OCI-LY7 (cell line): ENCODE data around the gene TJP2. TPM values are rescaled to one million over a fixed set of nuclear protein-coding genes. Genes with fewer than 3 reads are reported as not detected.

Experiments used
- BruUV-seq: library from RNA; stranded (reverse); fragments of 400-500 nt; replicated peaks from 2 replicates; lab custom pipeline; 2021; lab: Mats Ljungman, UMichigan
- CTCF ChIA-PET: fragments of 300-600 bp; sonication (Branson Sonifier 250); formaldehyde crosslinking; loops from one replicate; lab custom pipeline; 2022; ENCODE audit warnings: antibody characterized with exemption; ENCODE audit not compliant: unreplicated experiment; lab: Charles Lee
- POLR2A ChIA-PET: fragments of 300-600 bp; sonication (Branson Sonifier 250); formaldehyde crosslinking; loops from one replicate; lab custom pipeline; 2022; ENCODE audit warnings: antibody characterized with exemption; lab: Charles Lee
- DNase-seq: peaks from one replicate; pipeline ENCODE4 v3.0.0-alpha.2; 2015; ENCODE audit warnings: low spot score
- H2AFZ ChIP-seq: fragments of 200-600 bp; sonication (generic), shearing (Covaris generic); 2 replicates; pipeline ENCODE4 v1.6.1; 2014; ENCODE audit warnings: mild to moderate bottlenecking, antibody characterized with exemption, low read length, moderate library complexity
- H3K27ac ChIP-seq: fragments of 200-600 bp; sonication (generic); 2 replicates; pipeline ENCODE4 v1.5.1; 2014; ENCODE audit warnings: mixed run types, low read depth, mild to moderate bottlenecking, moderate library complexity, low read length, inconsistent platforms; ENCODE audit not compliant: poor library complexity, severe bottlenecking
- H3K36me3 ChIP-seq: fragments of 200-600 bp; sonication (generic); 2 replicates; pipeline ENCODE4 v1.6.1; 2014; ENCODE audit warnings: mild to moderate bottlenecking, antibody characterized with exemption, low read length, moderate library complexity, mixed read lengths; ENCODE audit not compliant: insufficient read depth
- H3K4me1 ChIP-seq: fragments of 200-600 bp; sonication (generic); 2 replicates; pipeline ENCODE4 v1.5.1; 2014; ENCODE audit warnings: mild to moderate bottlenecking, low read length; ENCODE audit not compliant: insufficient read depth, poor library complexity, severe bottlenecking
- H3K4me2 ChIP-seq: fragments of 200-600 bp; sonication (generic); 2 replicates; pipeline ENCODE4 v1.6.1; 2014; ENCODE audit warnings: mild to moderate bottlenecking, low read length
- H3K4me3 ChIP-seq: fragments of 200-600 bp; sonication (generic); 2 replicates; pipeline ENCODE4 v1.5.1; 2014; ENCODE audit warnings: mild to moderate bottlenecking, low read depth, low read length; ENCODE audit not compliant: poor library complexity, severe bottlenecking
- H3K79me2 ChIP-seq: fragments of 200-600 bp; sonication (generic); 2 replicates; pipeline ENCODE4 v1.6.1; 2016; ENCODE audit warnings: low read depth, mild to moderate bottlenecking, low read length, moderate library complexity, mixed read lengths; ENCODE audit not compliant: insufficient read depth
- H3K9me2 ChIP-seq: fragments of 200-600 bp; sonication (generic); 2 replicates; pipeline ENCODE4 v1.6.1; 2016; ENCODE audit warnings: mild to moderate bottlenecking, low read length, mixed read lengths; ENCODE audit not compliant: insufficient read depth
- H3K9me3 ChIP-seq: fragments of 200-600 bp; sonication (generic); 2 replicates; pipeline ENCODE4 v1.6.1; 2014; ENCODE audit warnings: mild to moderate bottlenecking, mixed run types, low read length, mixed read lengths
- H4K20me1 ChIP-seq: fragments of 200-600 bp; sonication (generic); 2 replicates; pipeline ENCODE4 v1.6.1; 2014; ENCODE audit warnings: mild to moderate bottlenecking, antibody characterized with exemption, low read length, moderate library complexity, mixed read lengths; ENCODE audit not compliant: insufficient read depth
- CTCF ChIP-seq: fragments of 200-600 bp; sonication (generic); conservative IDR thresholded peaks from 2 replicates; pipeline ENCODE4 v1.5.1; 2014; ENCODE audit warnings: mild to moderate bottlenecking, antibody characterized with exemption, low read length, moderate library complexity, mixed read lengths
- EZH2phosphoT487 ChIP-seq: fragments of 200-600 bp; sonication (generic); IDR thresholded peaks from 2 replicates; pipeline ENCODE4 v1.6.1; 2018; ENCODE audit warnings: low read depth, borderline replicate concordance, mild to moderate bottlenecking, mixed run types, antibody characterized with exemption, low read length, moderate library complexity, mixed read lengths
- intact Hi-C: fragments of 100-400 bp; cut with micrococcal nuclease; formaldehyde crosslinking; loops from one replicate; pipeline ENCODE4 v1.10.0; 2022; ENCODE audit not compliant: unreplicated experiment
- total RNA-seq, 2 experiments: library from RNA; depleted of rRNA in 1 of 2; stranded (reverse); fragments of >200 nt in 1 of 2; shearing (Covaris generic) in 1 of 2; gene quantifications; 2 replicates each; pipeline ENCODE4 v1.2.3, GENCODE V29; 2014 to 2022

Gene TJP2
- total RNA-seq, 2 experiments from 2014 or later = 15.1 to 18.0 TPM

DNA sequence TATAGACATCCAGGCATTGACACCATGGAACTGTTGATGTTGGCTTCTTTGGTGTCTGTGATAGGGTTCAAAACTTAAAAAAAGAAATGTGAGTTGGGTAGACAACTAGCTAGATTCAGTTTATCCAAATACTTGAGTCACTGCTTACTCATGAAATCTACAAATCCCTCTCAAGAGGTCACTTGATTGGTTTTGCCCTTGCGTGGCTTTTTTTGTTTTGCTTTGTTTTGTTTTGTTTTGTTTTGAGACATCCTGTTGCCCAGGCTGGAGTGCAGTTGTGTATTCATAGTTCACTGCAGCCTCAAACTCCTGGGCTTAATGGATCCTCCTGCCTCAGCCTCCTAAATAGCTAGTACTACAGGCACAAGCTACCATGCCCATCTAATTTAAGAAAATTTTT is 140.5 kb downstream of the TJP2 start:
- DNase-seq = no peak
- Histone ChIP-seq H3K4me2 (no peak overlapping the region), H2AFZ (no peak overlapping the region), H3K9me3 (0 out of 2 replicates have a peak, but pooled peaks cover 9% of the 10 kb centered on the region), H3K4me3 (no peak overlapping the region), H3K9me2 (no peaks in the 10 kb centered on the region), H3K79me2 (no peaks in the 10 kb centered on the region), H3K36me3 (no peaks in the 10 kb centered on the region), H3K27ac (no peak overlapping the region), H4K20me1 (no peaks in the 10 kb centered on the region), H3K4me1 (no peaks in the 10 kb centered on the region)
- BruUV-seq = no TSS peak
- TF ChIP-seq EZH2phosphoT487 (no peak), CTCF (no peak)
- CTCF ChIA-PET = no interaction called here
- intact Hi-C loops = no loop called here
- POLR2A ChIA-PET = interaction anchor here (0.6 to 0.7 kb wide), 2 partner anchors 52 to 594 kb away, joined by 3 to 9 read pairs; no protein-coding TSS in a partner anchor

- Histone ChIP-seq H3K27ac (no peak overlapping the region), H3K4me1 (no peaks in the 10 kb centered on the region), H3K4me2 (no peak overlapping the region), H3K9me2 (no peaks in the 10 kb centered on the region), H2AFZ (no peak overlapping the region), H3K36me3 (no peaks in the 10 kb centered on the region), H4K20me1 (no peaks in the 10 kb centered on the region), H3K79me2 (no peaks in the 10 kb centered on the region), H3K4me3 (no peak overlapping the region), H3K9me3 (0 out of 2 replicates have a peak, but pooled peaks cover 9% of the 10 kb centered on the region)
- ChIA-PET POLR2A (no interaction called here), CTCF (no interaction called here)
- intact Hi-C loops = no loop called here
- DNase-seq = no peak
- BruUV-seq = no TSS peak
- no peak for TF ChIP-seq EZH2phosphoT487
- no peak for TF ChIP-seq CTCF
These were observed 143.0 kb downstream of the TJP2 start for GRCh38 chr9:69317081-69317480.

- no TSS peak for BruUV-seq
- Histone ChIP-seq H3K4me2 (no peak overlapping the region), H4K20me1 (no peaks in the 10 kb centered on the region), H2AFZ (no peak overlapping the region), H3K79me2 (no peaks in the 10 kb centered on the region), H3K36me3 (no peaks in the 10 kb centered on the region), H3K4me1 (no peaks in the 10 kb centered on the region), H3K9me3 (0 out of 2 replicates have a peak, but pooled peaks cover 9% of the 10 kb centered on the region), H3K4me3 (no peak overlapping the region), H3K9me2 (no peaks in the 10 kb centered on the region), H3K27ac (no peak overlapping the region)
- TF ChIP-seq EZH2phosphoT487 = no peak
- TF ChIP-seq CTCF = no peak
- intact Hi-C loops = no loop called here
- POLR2A ChIA-PET = no interaction called here
- no peak for DNase-seq
- CTCF ChIA-PET = no interaction called here
These were observed 143.8 kb downstream of the TJP2 start for GRCh38 chr9:69317894-69318293.
